ENCODE results near the gene ATXN10.

DNA sequence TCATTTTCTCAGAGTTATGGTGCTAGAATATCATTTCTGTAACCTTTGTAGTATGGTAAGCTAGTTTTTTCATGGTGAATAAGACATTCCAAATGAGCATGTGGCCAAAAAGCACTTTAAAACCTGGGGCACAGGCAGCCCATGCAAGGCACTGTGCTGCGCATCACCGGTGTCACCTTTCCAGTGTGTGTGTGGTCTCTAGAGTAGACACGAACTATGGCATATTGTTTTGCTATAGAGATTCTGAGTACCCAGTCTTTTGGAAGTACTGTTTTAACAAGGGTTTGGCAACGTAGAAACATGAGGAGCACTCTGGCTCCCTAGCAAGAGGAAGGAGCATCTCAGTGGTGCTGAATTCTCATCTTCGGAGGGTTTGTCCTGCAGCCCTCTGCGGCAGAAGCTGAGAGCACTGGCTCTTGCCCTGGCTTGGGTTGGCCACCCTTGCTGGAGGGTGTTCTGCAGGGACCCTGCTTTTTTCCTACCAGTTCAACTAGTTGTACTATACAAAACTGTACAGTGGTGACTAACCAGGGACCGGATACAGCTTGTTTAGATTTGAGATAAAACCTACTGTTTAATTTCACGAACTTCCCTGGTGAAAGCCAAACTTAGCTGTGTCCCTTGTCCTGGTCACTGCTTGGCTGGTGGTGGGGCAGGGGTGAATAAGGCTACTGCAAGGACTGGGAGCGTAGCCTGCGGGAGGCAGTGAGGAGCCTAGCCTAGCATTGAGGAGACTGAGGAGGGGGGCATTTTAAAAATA lies 135.7 kb downstream of the ATXN10 start:
- TF ChIP-seq, protein P1, sequence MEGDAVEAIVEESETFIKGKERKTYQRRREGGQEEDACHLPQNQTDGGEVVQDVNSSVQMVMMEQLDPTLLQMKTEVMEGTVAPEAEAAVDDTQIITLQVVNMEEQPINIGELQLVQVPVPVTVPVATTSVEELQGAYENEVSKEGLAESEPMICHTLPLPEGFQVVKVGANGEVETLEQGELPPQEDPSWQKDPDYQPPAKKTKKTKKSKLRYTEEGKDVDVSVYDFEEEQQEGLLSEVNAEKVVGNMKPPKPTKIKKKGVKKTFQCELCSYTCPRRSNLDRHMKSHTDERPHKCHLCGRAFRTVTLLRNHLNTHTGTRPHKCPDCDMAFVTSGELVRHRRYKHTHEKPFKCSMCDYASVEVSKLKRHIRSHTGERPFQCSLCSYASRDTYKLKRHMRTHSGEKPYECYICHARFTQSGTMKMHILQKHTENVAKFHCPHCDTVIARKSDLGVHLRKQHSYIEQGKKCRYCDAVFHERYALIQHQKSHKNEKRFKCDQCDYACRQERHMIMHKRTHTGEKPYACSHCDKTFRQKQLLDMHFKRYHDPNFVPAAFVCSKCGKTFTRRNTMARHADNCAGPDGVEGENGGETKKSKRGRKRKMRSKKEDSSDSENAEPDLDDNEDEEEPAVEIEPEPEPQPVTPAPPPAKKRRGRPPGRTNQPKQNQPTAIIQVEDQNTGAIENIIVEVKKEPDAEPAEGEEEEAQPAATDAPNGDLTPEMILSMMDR (IDR thresholded peaks at IDR 0.05; ENCODE audit: low read depth, low read length), result no peak
- no peak for TF ChIP-seq EZH2phosphoT487 (IDR thresholded peaks at IDR 0.05; ENCODE audit: low read depth)

Measured in OCI-LY3 (cell line).